ENCODE results near the gene HSP90AB1. TPM values are rescaled to one million over a fixed set of nuclear protein-coding genes. Genes with fewer than 3 reads are reported as not detected.

The HSP90AB1 gene
- 843 and 1,069 TPM in 2 replicates for polyA plus RNA-seq (2012; rRNA removed)
- polyA plus RNA-seq (2012; cell fraction: cytosol; rRNA removed): 915 and 1,057 TPM in 2 replicates
- 744 and 797 TPM in 2 replicates for polyA plus RNA-seq (2012; cell fraction: nucleus; rRNA removed)

GRCh38 chr6:44246663-44247337 lies at the start of gene HSP90AB1:
HSP90AB1 (plus strand) TSS chr6:44247101; CDS start chr6:44248630, 1,529 bp downstream.
- peak within 1 kb of the TSS; percentile 86 for H3K27ac ChIP-seq (ENCODE audit: low read depth in 2 of 2, low read length in 1 of 2)
- peak within 1 kb of the TSS; percentile 98 for H3K4me2 ChIP-seq
- H3K36me3 ChIP-seq (replicated peaks in 1 of 2; ENCODE audit: control insufficient read depth in 1 of 2, insufficient read depth in 2 of 2, low read length in 1 of 2): peaks cover 34 to 39% of the 10 kb centered on the region in 2 experiments
- POLR2A ChIA-PET: interaction anchor here (0.6 to 4.1 kb wide), 31 partner anchors 9 to 759 kb away, joined by 3 to 98 read pairs (median 4); partner anchors contain the start of genes AARS2, SLC29A1, SLC35B2 and SPATS1
- no peaks in the 10 kb centered on the region for H3K9me2 ChIP-seq
- H3K9ac ChIP-seq: peak within 1 kb of the TSS; percentile 100
- peak within 1 kb of the TSS; percentile 90 for H2AFZ ChIP-seq (ENCODE audit: low read depth)
- no peaks in the 10 kb centered on the region for H3K27me3 ChIP-seq (ENCODE audit: insufficient read depth)
- H3K4me1 ChIP-seq (ENCODE audit: control insufficient read depth in 1 of 2, insufficient read depth in 2 of 2, low read depth in 1 of 2, low read length in 1 of 2): peaks cover 13 to 24% of the 10 kb centered on the region in 2 experiments; a peak in 3 of 4 replicates
- H4K20me1 ChIP-seq (ENCODE audit: insufficient read depth): peaks cover 49% of the 10 kb centered on the region
- no peaks in the 10 kb centered on the region for H3K9me3 ChIP-seq
- H3K79me2 ChIP-seq (ENCODE audit: insufficient read depth): peaks cover 50% of the 10 kb centered on the region
- peak within 1 kb of the TSS; percentile 65 to 99 for H3K4me3 ChIP-seq (ENCODE audit: low read depth in 2 of 2, low read length in 1 of 2)
- H3F3A ChIP-seq (replicated peaks; ENCODE audit: insufficient read depth): peaks cover 35% of the 10 kb centered on the region
- DNase-seq: peak; percentile 94
- CTCF ChIA-PET: interaction anchor here (0.8 to 8.4 kb wide), 12 partner anchors 9 to 150 kb away, joined by 3 to 115 read pairs (median 10); partner anchors contain the start of genes AARS2, CDC5L, SLC29A1 and SLC35B2
- WGBS (ENCODE audit: low lambda C conversion rate): 0% methylated on average over 29 of the region's 34 CpGs
- TF ChIP-seq CHD2 (IDR thresholded peaks at IDR 0.05; ENCODE audit: low read length, partially characterized antibody) (peak; percentile 98), SIN3A (IDR thresholded peaks at IDR 0.05; ENCODE audit: borderline replicate concordance, low read depth, low read length) (peak; percentile 93), PBX3 (IDR thresholded peaks at IDR 0.05) (peak; percentile 90), RAD21 (IDR thresholded peaks at IDR 0.05; ENCODE audit: low read length) (no peak), JUND (IDR thresholded peaks at IDR 0.05) (no peak), RFX5 (IDR thresholded peaks at IDR 0.05; ENCODE audit: low read length) (peak; percentile 23; the same call in 1 of the 2 replicates), SMC3 (IDR thresholded peaks at IDR 0.05; ENCODE audit: low read depth, low read length) (no peak), EZH2phosphoT487 (IDR thresholded peaks at IDR 0.05; ENCODE audit: borderline replicate concordance, low read depth) (no peak), CTCF (IDR thresholded peaks at IDR 0.05) (no peak), IRF3 (IDR thresholded peaks at IDR 0.05; ENCODE audit: low read depth, low read length) (no peak), MAX (IDR thresholded peaks at IDR 0.05; ENCODE audit: low read depth) (peak; percentile 88; the same call in 1 of the 2 replicates), MXI1 (IDR thresholded peaks at IDR 0.05; ENCODE audit: low read depth, low read length) (peak; percentile 26; the same call in 1 of the 2 replicates), RCOR1 (IDR thresholded peaks at IDR 0.05; ENCODE audit: low read length) (peak; percentile 48), RXRA (IDR thresholded peaks at IDR 0.05; ENCODE audit: borderline replicate concordance, low read depth) (no peak), TAF1 (IDR thresholded peaks at IDR 0.05; ENCODE audit: borderline replicate concordance, low read depth, low read length) (peak; percentile 99), MEF2A (IDR thresholded peaks at IDR 0.05; ENCODE audit: borderline replicate concordance, low read depth) (peak; percentile 65; the same call in 1 of the 2 replicates), NRF1 (IDR thresholded peaks at IDR 0.05; ENCODE audit: low read depth, low read length) (no peak), FOXM1 (IDR thresholded peaks at IDR 0.05; ENCODE audit: low read depth) (no peak), YY1 (IDR thresholded peaks at IDR 0.05; ENCODE audit: low read depth) (no peak), USF2 (IDR thresholded peaks at IDR 0.05; ENCODE audit: borderline replicate concordance, low read depth, low read length) (no peak), NFIC (IDR thresholded peaks at IDR 0.05; ENCODE audit: borderline replicate concordance) (no peak), POLR2AphosphoS5 (IDR thresholded peaks at IDR 0.05; ENCODE audit: low read depth, low read length) (peak; percentile 100), FOSL2 (IDR thresholded peaks at IDR 0.05; ENCODE audit: borderline replicate concordance, low read depth) (peak; percentile 32; the same call in 1 of the 2 replicates)

Measured in SK-N-SH (cell line).